ENCODE measurements around the gene CDHR2. TPM values are rescaled to one million over a fixed set of nuclear protein-coding genes. Genes with fewer than 3 reads are reported as not detected.

Gene CDHR2
- total and polyA plus RNA-seq, 5 donors: 0.40 to 0.92 (median 0.47) TPM; not detected in 2

GRCh38 chr5:176519810-176520720 is 29.1 kb upstream of the CDHR2 start:
- Histone ChIP-seq H3K27me3 (ENCODE audit: control insufficient read depth, insufficient read depth) (no peaks in the 10 kb centered on the region), H3K4me3 (ENCODE audit: low read length) (no peak overlapping the region), H3K27ac (ENCODE audit: low read length) (no peak overlapping the region), H3K9me3 (ENCODE audit: control insufficient read depth, low read length) (no peaks in the 10 kb centered on the region), H3K4me1 (ENCODE audit: control insufficient read depth, insufficient read depth, low read length) (no peaks in the 10 kb centered on the region)
- 73% methylated on average over 16 of the region's 16 CpGs for WGBS
- DNase-seq (no peak), ATAC-seq (no peak)
- intact Hi-C loops (cut with DNase I): no loop called here

GRCh38 chr5:176521286-176521685 is 27.9 kb upstream of the CDHR2 start:
- Histone ChIP-seq H3K4me1 (ENCODE audit: control insufficient read depth, insufficient read depth, low read length) (no peaks in the 10 kb centered on the region), H3K27me3 (ENCODE audit: control insufficient read depth, insufficient read depth) (no peaks in the 10 kb centered on the region), H3K27ac (ENCODE audit: low read length) (no peak overlapping the region), H3K4me3 (ENCODE audit: low read length) (no peak overlapping the region), H3K9me3 (ENCODE audit: control insufficient read depth, low read length) (no peaks in the 10 kb centered on the region)
- ATAC-seq (peak in 1 of 2 donors; percentile 14), DNase-seq (no peak)
- WGBS: 78% methylated on average over 7 of the region's 7 CpGs
- intact Hi-C loops (cut with DNase I): no loop called here

GRCh38 chr5:176521699-176522263 is 27.4 kb upstream of the CDHR2 start:
- intact Hi-C loops (cut with DNase I): no loop called here

GRCh38 chr5:176524138-176524537 is 25.0 kb upstream of the CDHR2 start:
- H3K9me3 ChIP-seq (ENCODE audit: control insufficient read depth, low read length): no peaks in the 10 kb centered on the region
- intact Hi-C loops (cut with DNase I): no loop called here
- ATAC-seq: no peak
- no peaks in the 10 kb centered on the region for H3K4me1 ChIP-seq (ENCODE audit: control insufficient read depth, insufficient read depth, low read length)
- H3K4me3 ChIP-seq (ENCODE audit: low read length): no peak overlapping the region
- no peak for DNase-seq
- no peaks in the 10 kb centered on the region for H3K27me3 ChIP-seq (ENCODE audit: control insufficient read depth, insufficient read depth)
- WGBS: 94% methylated on average over 6 of the region's 6 CpGs
- no peak overlapping the region for H3K27ac ChIP-seq (ENCODE audit: low read length)

More at GRCh38 chr5:176521699-176522263, 27.4 kb upstream of the CDHR2 start:
- DNase-seq: no peak
- Histone ChIP-seq H3K4me3 (ENCODE audit: low read length) (no peak overlapping the region), H3K27me3 (ENCODE audit: control insufficient read depth, insufficient read depth) (no peaks in the 10 kb centered on the region), H3K4me1 (ENCODE audit: control insufficient read depth, insufficient read depth, low read length) (no peaks in the 10 kb centered on the region), H3K9me3 (ENCODE audit: control insufficient read depth, low read length) (no peaks in the 10 kb centered on the region), H3K27ac (ENCODE audit: low read length) (no peak overlapping the region)
- no peak for ATAC-seq
- WGBS: 66% methylated on average over 10 of the region's 10 CpGs

GRCh38 chr5:176524987-176525386 is 24.2 kb upstream of the CDHR2 start:
- no peaks in the 10 kb centered on the region for H3K9me3 ChIP-seq (ENCODE audit: control insufficient read depth, low read length)
- DNase-seq (no peak), ATAC-seq (no peak)
- WGBS: 90% methylated on average over 15 of the region's 15 CpGs
- no peaks in the 10 kb centered on the region for H3K4me1 ChIP-seq (ENCODE audit: control insufficient read depth, insufficient read depth, low read length)
- intact Hi-C loops (cut with DNase I): no loop called here
- H3K27me3 ChIP-seq (ENCODE audit: control insufficient read depth, insufficient read depth): no peaks in the 10 kb centered on the region
- H3K27ac ChIP-seq (ENCODE audit: low read length): no peak overlapping the region
- no peak overlapping the region for H3K4me3 ChIP-seq (ENCODE audit: low read length)

- Histone ChIP-seq H3K4me3 (ENCODE audit: low read length) (no peak overlapping the region), H3K4me1 (ENCODE audit: control insufficient read depth, insufficient read depth, low read length) (no peaks in the 10 kb centered on the region), H3K9me3 (ENCODE audit: control insufficient read depth, low read length) (no peaks in the 10 kb centered on the region), H3K27me3 (ENCODE audit: control insufficient read depth, insufficient read depth) (no peaks in the 10 kb centered on the region), H3K27ac (ENCODE audit: low read length) (no peak overlapping the region)
- 97% methylated on average over 9 of the region's 9 CpGs for WGBS
- no peak for ATAC-seq
- peak in 1 of 3 donors; percentile 29 for DNase-seq
- intact Hi-C loops (cut with DNase I): no loop called here
Observed at GRCh38 chr5:176525677-176526076, 23.5 kb upstream of the CDHR2 start.

GRCh38 chr5:176526462-176526861 is 22.7 kb upstream of the CDHR2 start:
- intact Hi-C loops (cut with DNase I): no loop called here
- Histone ChIP-seq H3K9me3 (ENCODE audit: control insufficient read depth, low read length) (no peaks in the 10 kb centered on the region), H3K27ac (ENCODE audit: low read length) (no peak overlapping the region), H3K4me3 (ENCODE audit: low read length) (no peak overlapping the region), H3K27me3 (ENCODE audit: control insufficient read depth, insufficient read depth) (no peaks in the 10 kb centered on the region), H3K4me1 (ENCODE audit: control insufficient read depth, insufficient read depth, low read length) (no peaks in the 10 kb centered on the region)
- no peak for ATAC-seq
- 95% methylated on average over 9 of the region's 9 CpGs for WGBS
- DNase-seq: peak in 1 of 3 donors; percentile 18

- Histone ChIP-seq H3K27me3 (ENCODE audit: control insufficient read depth, insufficient read depth) (no peaks in the 10 kb centered on the region), H3K4me3 (ENCODE audit: low read length) (no peak overlapping the region), H3K9me3 (ENCODE audit: control insufficient read depth, low read length) (no peaks in the 10 kb centered on the region), H3K27ac (ENCODE audit: low read length) (no peak overlapping the region), H3K4me1 (ENCODE audit: control insufficient read depth, insufficient read depth, low read length) (no peaks in the 10 kb centered on the region)
- no peak for ATAC-seq
- 78% methylated on average over 34 of the region's 34 CpGs for WGBS
- DNase-seq: no peak
- intact Hi-C loops (cut with DNase I): no loop called here
Observed at GRCh38 chr5:176527246-176528222, 21.6 kb upstream of the CDHR2 start.

- no peak overlapping the region for H3K27ac ChIP-seq (ENCODE audit: low read length)
- H3K4me1 ChIP-seq (ENCODE audit: control insufficient read depth, insufficient read depth, low read length): peaks cover 1% of the 10 kb centered on the region
- no peaks in the 10 kb centered on the region for H3K9me3 ChIP-seq (ENCODE audit: control insufficient read depth, low read length)
- H3K4me3 ChIP-seq (ENCODE audit: low read length): no peak overlapping the region
- ATAC-seq (peak; percentile 7 to 35), DNase-seq (peak in 2 of 3 donors; percentile 67 to 81)
- intact Hi-C loops (cut with DNase I): no loop called here
- 63% methylated on average over 11 of the region's 11 CpGs for WGBS
- H3K27me3 ChIP-seq (ENCODE audit: control insufficient read depth, insufficient read depth): no peaks in the 10 kb centered on the region
Observed at GRCh38 chr5:176528301-176528700, 20.8 kb upstream of the CDHR2 start.

GRCh38 chr5:176528761-176529115 is 20.4 kb upstream of the CDHR2 start:
- H3K27me3 ChIP-seq (ENCODE audit: control insufficient read depth, insufficient read depth): no peaks in the 10 kb centered on the region
- ATAC-seq (no peak), DNase-seq (peak in 2 of 3 donors; percentile 43 to 72)
- H3K9me3 ChIP-seq (ENCODE audit: control insufficient read depth, low read length): no peaks in the 10 kb centered on the region
- peaks cover 6% of the 10 kb centered on the region for H3K4me1 ChIP-seq (ENCODE audit: control insufficient read depth, insufficient read depth, low read length)
- 74% methylated on average over 17 of the region's 17 CpGs for WGBS
- intact Hi-C loops (cut with DNase I): no loop called here
- H3K4me3 ChIP-seq (ENCODE audit: low read length): no peak overlapping the region
- no peak overlapping the region for H3K27ac ChIP-seq (ENCODE audit: low read length)
